Keratinocyte (primary cell): ENCODE measurements around the gene STAT3. TPM values are rescaled to one million over a fixed set of nuclear protein-coding genes. Genes with fewer than 3 reads are reported as not detected.
"Not testable (repeated sequence)": the region's sequence is repeated elsewhere in the genome, so short reads cannot be mapped to it uniquely, and the experiment has no call there.

Source experiments
- DNase-seq: peaks from one replicate; pipeline ENCODE4 v3.0.0-alpha.2; 2011; ENCODE audit warnings: low read depth, missing footprints, low spot score
- FAIRE-seq: peaks from 2 replicates; lab custom pipeline; 2011; peaks lifted over from hg19 to GRCh38; lab: Jason Lieb, UNC
- H2AFZ ChIP-seq: 2 replicates; pipeline ENCODE4 v1.6.0; 2012; ENCODE audit warnings: low read length, control low read depth, inconsistent platforms; ENCODE audit not compliant: control insufficient read depth
- H3K27ac ChIP-seq: 2 replicates; pipeline ENCODE4 v1.5.1; 2011; ENCODE audit warnings: low read length; ENCODE audit not compliant: control insufficient read depth, insufficient read depth
- H3K27me3 ChIP-seq: 3 replicates; pipeline ENCODE4 v1.6.0; 2011; ENCODE audit warnings: low read length; ENCODE audit not compliant: control insufficient read depth, insufficient read depth; ENCODE audit errors: extremely low read depth
- H3K36me3 ChIP-seq, 2 experiments: 2 replicates in 1 of 2; 3 replicates in 1 of 2; pipeline ENCODE4 v1.5.1; 2011; ENCODE audit warnings: low read length in 2 of 2, mild to moderate bottlenecking in 1 of 2; ENCODE audit not compliant: control insufficient read depth in 2 of 2, insufficient read depth in 2 of 2; ENCODE audit errors: extremely low read depth in 1 of 2
- H3K4me1 ChIP-seq: 3 replicates; pipeline ENCODE4 v1.5.1; 2011; ENCODE audit warnings: low read length; ENCODE audit not compliant: control insufficient read depth, insufficient read depth; ENCODE audit errors: extremely low read depth
- H3K4me2 ChIP-seq: 3 replicates; pipeline ENCODE4 v1.6.0; 2011; ENCODE audit warnings: low read depth, low read length; ENCODE audit not compliant: control insufficient read depth, insufficient read depth; ENCODE audit errors: extremely low read depth
- H3K4me3 ChIP-seq, 3 experiments: fragments of 200-600 bp in 1 of 3; sonication (generic) in 1 of 3; 2 replicates in 2 of 3; 3 replicates in 1 of 3; pipeline ENCODE4 v1.5.1; 2011 to 2016; ENCODE audit warnings: low read length in 3 of 3, mild to moderate bottlenecking in 3 of 3, control low read depth in 2 of 3, inconsistent platforms in 1 of 3, low read depth in 1 of 3, mixed read lengths in 1 of 3, mixed run types in 1 of 3, moderate library complexity in 1 of 3; ENCODE audit not compliant: control insufficient read depth in 2 of 3, insufficient read depth in 2 of 3; ENCODE audit errors: extremely low read depth in 1 of 3
- H3K79me2 ChIP-seq: 2 replicates; pipeline ENCODE4 v1.6.0; 2012; ENCODE audit warnings: low read length; ENCODE audit not compliant: control insufficient read depth, insufficient read depth
- H3K9ac ChIP-seq: 3 replicates; pipeline ENCODE4 v1.6.0; 2011; ENCODE audit warnings: low read length; ENCODE audit not compliant: control insufficient read depth, insufficient read depth; ENCODE audit errors: extremely low read depth
- H3K9me1 ChIP-seq: 3 replicates; pipeline ENCODE4 v1.6.0; 2011; ENCODE audit warnings: low read length; ENCODE audit not compliant: control insufficient read depth, insufficient read depth; ENCODE audit errors: extremely low read depth
- H3K9me3 ChIP-seq: 2 replicates; pipeline ENCODE4 v1.5.1; 2012; ENCODE audit warnings: low read depth, low read length; ENCODE audit not compliant: control insufficient read depth
- H4K20me1 ChIP-seq: 3 replicates; pipeline ENCODE4 v1.6.0; 2011; ENCODE audit warnings: low read length; ENCODE audit not compliant: control insufficient read depth, insufficient read depth; ENCODE audit errors: extremely low read depth
- CTCF ChIP-seq, 3 experiments: IDR thresholded peaks in 1 of 3; conservative IDR thresholded peaks in 1 of 3; optimal IDR thresholded peaks in 1 of 3; 2 replicates in 2 of 3; 3 replicates in 1 of 3; pipeline versions ENCODE3 to v1.5.1; 2011; ENCODE audit warnings: low read length in 3 of 3, mild to moderate bottlenecking in 3 of 3, moderate library complexity in 2 of 3, control low read depth in 1 of 3, inconsistent platforms in 1 of 3; ENCODE audit not compliant: insufficient read depth in 2 of 3; ENCODE audit errors: extremely low read depth in 1 of 3
- EZH2 ChIP-seq: IDR thresholded peaks from one replicate; pipeline ENCODE4 v1.6.1; 2012; ENCODE audit warnings: inconsistent platforms, mild to moderate bottlenecking, low read length, moderate library complexity
- dilution Hi-C: fragments of 300-500 bp; cut with MboI; formaldehyde crosslinking; loops from one replicate; pipeline ENCODE4 v1.7.0; 2020; ENCODE audit warnings: low sequenced_read_pairs; ENCODE audit not compliant: extremely low pct_ligation_motif_present
- polyA plus RNA-seq, 5 experiments: library from polyadenylated mRNA; depleted of rRNA in 3 of 5; stranded (reverse) in 3 of 5; stranded (forward) in 1 of 5; unstranded in 1 of 5; fragments of >200 nt; gene quantifications; 1 replicate in 1 of 5; 2 replicates in 3 of 5; 3 replicates in 1 of 5; pipeline versions ENCODE4 v1.2.1 to v1.2.3, GENCODE V29; 2011 to 2012; ENCODE audit warnings: missing spikeins in 2 of 5, low read depth in 1 of 5, low replicate concordance in 1 of 5

STAT3 gene
- polyA plus RNA-seq, 1 donor (not counting 4 experiments of a cell fraction or from before 2014, with no cell fraction given) = 37.4 TPM

- Histone ChIP-seq H3K27ac (no peak overlapping the region), H3K4me1 (peaks cover 22% of the 10 kb centered on the region), H4K20me1 (peaks cover 45% of the 10 kb centered on the region), H3K36me3 (peaks cover 20 to 37% of the 10 kb centered on the region in 2 experiments), H3K9ac (no peak overlapping the region), H3K79me2 (peaks cover 55% of the 10 kb centered on the region), H3K9me3 (no peaks in the 10 kb centered on the region), H2AFZ (no peak overlapping the region), H3K4me2 (no peak overlapping the region), H3K27me3 (no peaks in the 10 kb centered on the region), H3K4me3 (no peak overlapping the region), H3K9me1 (peaks cover 3% of the 10 kb centered on the region)
- dilution Hi-C loops = no loop called here
- FAIRE-seq (no peak), DNase-seq (no peak)
- TF ChIP-seq EZH2 = no peak
- no peak for TF ChIP-seq CTCF (optimal IDR thresholded peaks at IDR 0.05 in 1 of 3, IDR thresholded peaks at IDR 0.05 in 1 of 3, conservative IDR thresholded peaks at IDR 0.05 in 1 of 3; ENCODE audit: extremely low read depth in 1 of 3, insufficient read depth in 2 of 3, low read length in 3 of 3)
Observed at GRCh38 chr17:42403150-42403549, 14.9 kb upstream of the STAT3 start.

- dilution Hi-C loops = no loop called here
- H3K4me1 ChIP-seq = peaks cover 12% of the 10 kb centered on the region
Observed at GRCh38 chr17:42402117-42402516, 13.9 kb upstream of the STAT3 start.

GRCh38 chr17:42400844-42401375, 12.7 kb upstream of the STAT3 start:
- H2AFZ ChIP-seq, H3K9ac ChIP-seq, dilution Hi-C loops, H3K27me3 ChIP-seq, H3K4me1 ChIP-seq, H3K27ac ChIP-seq, H3K4me3 ChIP-seq, DNase-seq, H3K9me1 ChIP-seq, H3K4me2 ChIP-seq, H3K9me3 ChIP-seq, FAIRE-seq: not testable (repeated sequence)
- H4K20me1 ChIP-seq = peaks cover 32% of the 10 kb centered on the region
- peaks cover 34% of the 10 kb centered on the region for H3K79me2 ChIP-seq
- H3K36me3 ChIP-seq = peaks cover 20 to 33% of the 10 kb centered on the region in 2 experiments

More at GRCh38 chr17:42402117-42402516, 13.9 kb upstream of the STAT3 start:
- H4K20me1 ChIP-seq = peaks cover 42% of the 10 kb centered on the region
- H2AFZ ChIP-seq = no peak overlapping the region
- no peak overlapping the region for H3K4me2 ChIP-seq
- FAIRE-seq (no peak), DNase-seq (no peak)
- TF ChIP-seq EZH2 (no peak), CTCF (optimal IDR thresholded peaks at IDR 0.05 in 1 of 3, IDR thresholded peaks at IDR 0.05 in 1 of 3, conservative IDR thresholded peaks at IDR 0.05 in 1 of 3; ENCODE audit: extremely low read depth in 1 of 3, insufficient read depth in 2 of 3, low read length in 3 of 3) (no peak)
- H3K36me3 ChIP-seq = peaks cover 20 to 37% of the 10 kb centered on the region in 2 experiments
- no peak overlapping the region for H3K27ac ChIP-seq
- H3K9me1 ChIP-seq = peaks cover 3% of the 10 kb centered on the region
- H3K9me3 ChIP-seq = no peaks in the 10 kb centered on the region
- no peaks in the 10 kb centered on the region for H3K27me3 ChIP-seq
- H3K9ac ChIP-seq = no peak overlapping the region
- peaks cover 46% of the 10 kb centered on the region for H3K79me2 ChIP-seq
- no peak overlapping the region for H3K4me3 ChIP-seq
